Nucleus accumbens (tissue), 56 donors: ENCODE data around the gene CRYM.

Experiments
- DNase-seq, 56 donors: peaks; one replicate each; lab custom pipeline; 2025; lab: John Stamatoyannopoulos, UW

The CRYM gene

GRCh38 chr16:21211486-21211885 lies 66.6 kb downstream of the CRYM start, which contains the start of gene ZP2:
TSS of gene ZP2 (minus strand) at chr16:21211574. CDS start at chr16:21211547, 27 bp downstream.
- DNase-seq, result no peak
